OCI-LY7 (cell line): ENCODE data around the gene VWA8. TPM values are rescaled to one million over a fixed set of nuclear protein-coding genes. Genes with fewer than 3 reads are reported as not detected.

ENCODE experiments used
- BruUV-seq: library from RNA; stranded (reverse); fragments of 400-500 nt; replicated peaks from 2 replicates; lab custom pipeline; 2021; lab: Mats Ljungman, UMichigan
- CTCF ChIA-PET: fragments of 300-600 bp; sonication (Branson Sonifier 250); formaldehyde crosslinking; loops from one replicate; lab custom pipeline; 2022; ENCODE audit warnings: antibody characterized with exemption; ENCODE audit not compliant: unreplicated experiment; lab: Charles Lee
- POLR2A ChIA-PET: fragments of 300-600 bp; sonication (Branson Sonifier 250); formaldehyde crosslinking; loops from one replicate; lab custom pipeline; 2022; ENCODE audit warnings: antibody characterized with exemption; lab: Charles Lee
- DNase-seq: peaks from one replicate; pipeline ENCODE4 v3.0.0-alpha.2; 2015; ENCODE audit warnings: low spot score
- H2AFZ ChIP-seq: fragments of 200-600 bp; sonication (generic), shearing (Covaris generic); 2 replicates; pipeline ENCODE4 v1.6.1; 2014; ENCODE audit warnings: mild to moderate bottlenecking, antibody characterized with exemption, low read length, moderate library complexity
- H3K27ac ChIP-seq: fragments of 200-600 bp; sonication (generic); 2 replicates; pipeline ENCODE4 v1.5.1; 2014; ENCODE audit warnings: mixed run types, low read depth, mild to moderate bottlenecking, moderate library complexity, low read length, inconsistent platforms; ENCODE audit not compliant: poor library complexity, severe bottlenecking
- H3K36me3 ChIP-seq: fragments of 200-600 bp; sonication (generic); 2 replicates; pipeline ENCODE4 v1.6.1; 2014; ENCODE audit warnings: mild to moderate bottlenecking, antibody characterized with exemption, low read length, moderate library complexity, mixed read lengths; ENCODE audit not compliant: insufficient read depth
- H3K4me1 ChIP-seq: fragments of 200-600 bp; sonication (generic); 2 replicates; pipeline ENCODE4 v1.5.1; 2014; ENCODE audit warnings: mild to moderate bottlenecking, low read length; ENCODE audit not compliant: insufficient read depth, poor library complexity, severe bottlenecking
- H3K4me2 ChIP-seq: fragments of 200-600 bp; sonication (generic); 2 replicates; pipeline ENCODE4 v1.6.1; 2014; ENCODE audit warnings: mild to moderate bottlenecking, low read length
- H3K4me3 ChIP-seq: fragments of 200-600 bp; sonication (generic); 2 replicates; pipeline ENCODE4 v1.5.1; 2014; ENCODE audit warnings: mild to moderate bottlenecking, low read depth, low read length; ENCODE audit not compliant: poor library complexity, severe bottlenecking
- H3K79me2 ChIP-seq: fragments of 200-600 bp; sonication (generic); 2 replicates; pipeline ENCODE4 v1.6.1; 2016; ENCODE audit warnings: low read depth, mild to moderate bottlenecking, low read length, moderate library complexity, mixed read lengths; ENCODE audit not compliant: insufficient read depth
- H3K9me2 ChIP-seq: fragments of 200-600 bp; sonication (generic); 2 replicates; pipeline ENCODE4 v1.6.1; 2016; ENCODE audit warnings: mild to moderate bottlenecking, low read length, mixed read lengths; ENCODE audit not compliant: insufficient read depth
- H3K9me3 ChIP-seq: fragments of 200-600 bp; sonication (generic); 2 replicates; pipeline ENCODE4 v1.6.1; 2014; ENCODE audit warnings: mild to moderate bottlenecking, mixed run types, low read length, mixed read lengths
- H4K20me1 ChIP-seq: fragments of 200-600 bp; sonication (generic); 2 replicates; pipeline ENCODE4 v1.6.1; 2014; ENCODE audit warnings: mild to moderate bottlenecking, antibody characterized with exemption, low read length, moderate library complexity, mixed read lengths; ENCODE audit not compliant: insufficient read depth
- EZH2phosphoT487 ChIP-seq: fragments of 200-600 bp; sonication (generic); IDR thresholded peaks from 2 replicates; pipeline ENCODE4 v1.6.1; 2018; ENCODE audit warnings: low read depth, borderline replicate concordance, mild to moderate bottlenecking, mixed run types, antibody characterized with exemption, low read length, moderate library complexity, mixed read lengths
- intact Hi-C: fragments of 100-400 bp; cut with micrococcal nuclease; formaldehyde crosslinking; loops from one replicate; pipeline ENCODE4 v1.10.0; 2022; ENCODE audit not compliant: unreplicated experiment
- total RNA-seq, 2 experiments: library from RNA; depleted of rRNA in 1 of 2; stranded (reverse); fragments of >200 nt in 1 of 2; shearing (Covaris generic) in 1 of 2; gene quantifications; 2 replicates each; pipeline ENCODE4 v1.2.3, GENCODE V29; 2014 to 2022
- TF ChIP-seq, protein P1 (sequence below): fragments of 200-600 bp; sonication (generic); conservative IDR thresholded peaks from 2 replicates; pipeline ENCODE4 v1.5.1; 2014; ENCODE audit warnings: mild to moderate bottlenecking, antibody characterized with exemption, low read length, moderate library complexity, mixed read lengths

The VWA8 gene
- total RNA-seq, 2 experiments from 2014 or later: 26.4 to 31.5 TPM

- no TSS peak for BruUV-seq
- H3K4me1 ChIP-seq: no peaks in the 10 kb centered on the region
- H3K4me2 ChIP-seq: no peak overlapping the region
- peaks cover 11% of the 10 kb centered on the region; the same call in 1 of the 2 replicates for H3K36me3 ChIP-seq
- ChIA-PET POLR2A (interaction anchor here (0.5 kb wide), 1 partner anchor 260 kb away, joined by 3 read pairs; no protein-coding TSS in a partner anchor), CTCF (no interaction called here)
- TF ChIP-seq, protein P1, sequence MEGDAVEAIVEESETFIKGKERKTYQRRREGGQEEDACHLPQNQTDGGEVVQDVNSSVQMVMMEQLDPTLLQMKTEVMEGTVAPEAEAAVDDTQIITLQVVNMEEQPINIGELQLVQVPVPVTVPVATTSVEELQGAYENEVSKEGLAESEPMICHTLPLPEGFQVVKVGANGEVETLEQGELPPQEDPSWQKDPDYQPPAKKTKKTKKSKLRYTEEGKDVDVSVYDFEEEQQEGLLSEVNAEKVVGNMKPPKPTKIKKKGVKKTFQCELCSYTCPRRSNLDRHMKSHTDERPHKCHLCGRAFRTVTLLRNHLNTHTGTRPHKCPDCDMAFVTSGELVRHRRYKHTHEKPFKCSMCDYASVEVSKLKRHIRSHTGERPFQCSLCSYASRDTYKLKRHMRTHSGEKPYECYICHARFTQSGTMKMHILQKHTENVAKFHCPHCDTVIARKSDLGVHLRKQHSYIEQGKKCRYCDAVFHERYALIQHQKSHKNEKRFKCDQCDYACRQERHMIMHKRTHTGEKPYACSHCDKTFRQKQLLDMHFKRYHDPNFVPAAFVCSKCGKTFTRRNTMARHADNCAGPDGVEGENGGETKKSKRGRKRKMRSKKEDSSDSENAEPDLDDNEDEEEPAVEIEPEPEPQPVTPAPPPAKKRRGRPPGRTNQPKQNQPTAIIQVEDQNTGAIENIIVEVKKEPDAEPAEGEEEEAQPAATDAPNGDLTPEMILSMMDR: no peak
- TF ChIP-seq EZH2phosphoT487: no peak
- H2AFZ ChIP-seq: no peak overlapping the region
- intact Hi-C loops: no loop called here
- no peaks in the 10 kb centered on the region for H4K20me1 ChIP-seq
- H3K9me2 ChIP-seq: no peaks in the 10 kb centered on the region
- no peaks in the 10 kb centered on the region for H3K79me2 ChIP-seq
- DNase-seq: no peak
- no peak overlapping the region for H3K27ac ChIP-seq
- H3K9me3 ChIP-seq: no peaks in the 10 kb centered on the region
- H3K4me3 ChIP-seq: no peak overlapping the region
Observed at GRCh38 chr13:41670873-41671443, 290.0 kb downstream of the VWA8 start.

DNA sequence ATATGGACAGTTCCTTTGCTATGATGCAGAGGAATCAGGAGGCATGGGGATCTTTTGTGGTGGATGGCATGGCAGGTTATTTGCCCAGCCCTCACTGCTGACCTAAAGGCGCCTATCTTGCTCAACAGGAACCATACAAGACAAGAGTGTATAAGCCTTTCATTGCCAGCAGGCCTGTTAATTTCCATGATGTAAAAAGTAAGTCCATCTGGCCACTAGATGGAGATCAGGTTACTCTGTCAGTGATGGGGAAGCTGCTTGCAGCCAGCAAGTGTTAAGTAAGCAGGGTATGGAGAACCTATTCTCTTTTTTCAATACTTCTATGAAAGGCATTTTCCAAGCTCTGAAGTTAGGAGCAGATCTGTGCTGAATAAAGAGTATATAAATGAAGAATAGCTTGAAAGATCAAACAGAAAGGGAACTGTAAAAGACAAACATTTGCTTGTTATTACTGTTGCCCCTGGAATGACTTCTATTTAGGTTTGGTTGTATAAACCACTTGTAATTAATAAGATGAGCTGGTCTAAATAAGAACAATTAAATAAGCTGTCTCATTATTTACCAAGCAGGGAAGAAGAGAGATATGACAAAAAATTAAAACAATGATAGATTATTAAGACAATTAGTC lies 292.7 kb downstream of the VWA8 start:
- TF ChIP-seq, protein P1: peak; percentile 97
- TF ChIP-seq EZH2phosphoT487: no peak
- Histone ChIP-seq H3K4me3 (no peak overlapping the region), H3K4me2 (no peak overlapping the region), H3K9me2 (no peaks in the 10 kb centered on the region), H3K36me3 (peaks cover 5% of the 10 kb centered on the region; the same call in 1 of the 2 replicates), H4K20me1 (no peaks in the 10 kb centered on the region), H3K9me3 (no peaks in the 10 kb centered on the region), H2AFZ (no peak overlapping the region), H3K79me2 (no peaks in the 10 kb centered on the region), H3K27ac (no peak overlapping the region), H3K4me1 (no peaks in the 10 kb centered on the region)
- peak; percentile 89 for DNase-seq
- intact Hi-C loops: loop anchor here (1.0 to 10.0 kb wide), 4 partner anchors 239 to 548 kb away; no protein-coding TSS in a partner anchor
- ChIA-PET POLR2A (interaction anchor here (0.5 to 2.9 kb wide), 16 partner anchors 10 to 522 kb away, joined by 3 to 20 read pairs (median 3); no protein-coding TSS in a partner anchor), CTCF (interaction anchor here (0.7 to 1.1 kb wide), 3 partner anchors 10 to 442 kb away, joined by 3 to 5 read pairs (median 3); no protein-coding TSS in a partner anchor)
- no TSS peak for BruUV-seq
